CD14-positive monocyte (primary cell): ENCODE data around the gene USP31. TPM values are rescaled to one million over a fixed set of nuclear protein-coding genes. Genes with fewer than 3 reads are reported as not detected.

Source experiments
- DNase-seq, 3 donors: peaks; one replicate each; pipeline ENCODE4 v3.0.0-alpha.2; 2011 to 2022
- H2AFZ ChIP-seq: 2 replicates; pipeline ENCODE4 v1.6.0; 2012; ENCODE audit warnings: mild to moderate bottlenecking, low read depth, low read length, inconsistent platforms; ENCODE audit not compliant: insufficient read depth, poor library complexity, severe bottlenecking
- H3K27ac ChIP-seq, 2 donors: 1 replicate in 1 of 2; 2 replicates in 1 of 2; pipeline ENCODE4 v1.5.1; 2012 to 2013; ENCODE audit warnings: low read length in 2 of 2, control low read depth in 1 of 2, inconsistent platforms in 1 of 2, low read depth in 1 of 2, mild to moderate bottlenecking in 1 of 2
- H3K27me3 ChIP-seq, 2 donors: one replicate each; pipeline versions ENCODE4 v1.6.0 to v1.6.1; 2011 to 2013; ENCODE audit warnings: low read length in 2 of 2; ENCODE audit not compliant: control insufficient read depth in 2 of 2, insufficient read depth in 2 of 2
- H3K36me3 ChIP-seq, 2 donors: replicated peaks in 1 of 2; 1 replicate in 1 of 2; 2 replicates in 1 of 2; pipeline versions ENCODE4 v1.5.1 to v1.6.1; 2012 to 2013; ENCODE audit warnings: low read length in 2 of 2, control low read depth in 1 of 2, inconsistent platforms in 1 of 2, mild to moderate bottlenecking in 1 of 2; ENCODE audit not compliant: insufficient read depth in 2 of 2, control insufficient read depth in 1 of 2
- H3K4me1 ChIP-seq, 2 donors: 1 replicate in 1 of 2; 2 replicates in 1 of 2; pipeline versions ENCODE4 v1.5.1 to v1.6.1; 2012 to 2013; ENCODE audit warnings: low read length in 2 of 2, control low read depth in 1 of 2, inconsistent platforms in 1 of 2, mild to moderate bottlenecking in 1 of 2, moderate library complexity in 1 of 2; ENCODE audit not compliant: insufficient read depth in 2 of 2, control insufficient read depth in 1 of 2
- H3K4me2 ChIP-seq: replicated peaks from 2 replicates; pipeline ENCODE3; 2012; ENCODE audit warnings: low read length, moderate library complexity, mild to moderate bottlenecking; ENCODE audit not compliant: poor library complexity, severe bottlenecking; ENCODE audit errors: extremely low read depth
- H3K4me3 ChIP-seq, 3 experiments: fragments of 200-600 bp in 1 of 3; sonication (generic) in 1 of 3; replicated peaks in 1 of 3; 1 replicate in 2 of 3; 2 replicates in 1 of 3; pipeline ENCODE4 v1.5.1; 2011 to 2013; ENCODE audit warnings: low read length in 3 of 3, mild to moderate bottlenecking in 3 of 3, control low read depth in 2 of 3, low read depth in 2 of 3, inconsistent platforms in 1 of 3, moderate library complexity in 1 of 3
- H3K79me2 ChIP-seq: 2 replicates; pipeline ENCODE4 v1.6.0; 2012; ENCODE audit warnings: mild to moderate bottlenecking, control low read depth, inconsistent platforms, low read length, moderate library complexity; ENCODE audit not compliant: insufficient read depth
- H3K9ac ChIP-seq: 2 replicates; pipeline ENCODE4 v1.6.0; 2017; ENCODE audit warnings: low read length, mild to moderate bottlenecking; ENCODE audit not compliant: insufficient read depth, poor library complexity, severe bottlenecking
- H3K9me3 ChIP-seq, 2 donors: replicated peaks in 1 of 2; 1 replicate in 1 of 2; 2 replicates in 1 of 2; pipeline versions ENCODE4 v1.5.1 to v1.6.1; 2012 to 2013; ENCODE audit warnings: low read length in 2 of 2, control low read depth in 1 of 2; ENCODE audit not compliant: control insufficient read depth in 1 of 2, insufficient read depth in 1 of 2
- H4K20me1 ChIP-seq: 2 replicates; pipeline ENCODE4 v1.6.0; 2012; ENCODE audit warnings: mild to moderate bottlenecking, low read length, control low read depth, moderate library complexity; ENCODE audit not compliant: insufficient read depth
- H3K27ac Mint-ChIP-seq, 7 donors: one replicate each; pipeline ENCODE4 v1.8.0; 2020; ENCODE audit warnings: mild to moderate bottlenecking in 7 of 7, mixed read lengths in 7 of 7, moderate library complexity in 6 of 7, inconsistent platforms in 2 of 7
- H3K27me3 Mint-ChIP-seq, 3 donors: one replicate each; pipeline ENCODE4 v1.8.0; 2021 to 2022; ENCODE audit warnings: low read depth in 3 of 3, mild to moderate bottlenecking in 3 of 3, mixed read lengths in 3 of 3, moderate library complexity in 3 of 3, inconsistent platforms in 1 of 3
- H3K36me3 Mint-ChIP-seq, 2 donors: one replicate each; pipeline ENCODE4 v1.8.0; 2020; ENCODE audit warnings: mixed read lengths in 2 of 2, inconsistent platforms in 1 of 2, mild to moderate bottlenecking in 1 of 2
- H3K4me1 Mint-ChIP-seq: one replicate; pipeline ENCODE4 v1.8.0; 2020; ENCODE audit warnings: mild to moderate bottlenecking, mixed read lengths
- H3K4me3 Mint-ChIP-seq, 2 donors: one replicate each; pipeline ENCODE4 v1.8.0; 2020; ENCODE audit warnings: mild to moderate bottlenecking in 2 of 2, mixed read lengths in 2 of 2, moderate library complexity in 1 of 2
- H3K9me3 Mint-ChIP-seq, 7 donors: one replicate each; pipeline ENCODE4 v1.8.0; 2020 to 2022; ENCODE audit warnings: mixed read lengths in 7 of 7, mild to moderate bottlenecking in 6 of 7, moderate library complexity in 6 of 7, inconsistent platforms in 2 of 7
- WGBS: methylation state at CpG from one replicate; pipeline ENCODE4 v1.1.5; 2013; ENCODE audit warnings: missing lambda C conversion rate; ENCODE audit not compliant: insufficient coverage; 5-methylcytosine and 5-hydroxymethylcytosine counted together
- intact Hi-C, 2 donors: fragments of 100-400 bp; cut with micrococcal nuclease; formaldehyde crosslinking; loops; one replicate each; pipeline versions ENCODE4 v1.15.0 to v1.15.1; 2023
- polyA plus RNA-seq, 3 donors: library from polyadenylated mRNA; depleted of rRNA in 1 of 3; unstranded in 2 of 3; stranded (reverse) in 1 of 3; fragments of 300-500 nt in 2 of 3; fragments of >200 nt in 1 of 3; fragmentation: Illumina TruSeq in 2 of 3; gene quantifications; 1 replicate in 2 of 3; 2 replicates in 1 of 3; pipeline ENCODE4 v1.2.3, GENCODE V29; 2012 to 2021
- TF ChIP-seq, protein P1 (sequence below): fragments of 200-600 bp; IDR thresholded peaks from one replicate; pipeline ENCODE4 v1.8.0; 2022; ENCODE audit warnings: antibody characterized with exemption, mild to moderate bottlenecking

Gene USP31
- polyA plus RNA-seq, 3 donors, result 0.15 to 4.1 (median 0.36) TPM

DNA sequence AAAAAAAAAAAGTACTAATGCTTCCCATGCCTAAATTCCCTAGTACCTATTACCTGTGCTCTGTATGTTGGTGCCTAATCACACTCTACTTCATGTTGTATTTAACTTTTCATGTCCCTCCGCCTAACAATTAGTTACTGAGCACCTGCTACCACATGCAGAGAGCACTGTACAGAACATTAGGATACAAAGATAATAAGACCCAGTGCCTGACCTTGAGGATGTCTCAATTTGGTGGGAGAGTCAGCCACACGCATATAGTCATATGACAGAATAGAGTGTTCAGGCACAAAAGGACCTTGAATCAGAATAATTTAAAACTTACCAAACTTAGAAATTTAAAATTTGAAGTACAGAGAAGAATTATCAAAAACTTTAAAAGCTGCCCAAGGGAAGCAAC, 42.1 kb downstream of the USP31 start:
- Mint-ChIP-seq H3K27me3 (no peaks in the 10 kb centered on the region), H3K4me1 (no peaks in the 10 kb centered on the region), H3K9me3 (peaks cover 0 to 7% (median 0%) of the 10 kb centered on the region in 7 donors), H3K27ac (no peak overlapping the region), H3K36me3 (peaks cover 30 to 33% of the 10 kb centered on the region in 2 donors), H3K4me3 (no peak overlapping the region)
- Histone ChIP-seq H3K79me2 (no peaks in the 10 kb centered on the region), H3K27ac (no peak overlapping the region), H3K27me3 (no peaks in the 10 kb centered on the region), H4K20me1 (no peaks in the 10 kb centered on the region), H3K4me3 (no peak overlapping the region), H3K36me3 (peaks cover 0 to 38% of the 10 kb centered on the region in 2 donors), H3K4me1 (no peaks in the 10 kb centered on the region), H2AFZ (no peak overlapping the region), H3K4me2 (no peak overlapping the region), H3K9me3 (no peaks in the 10 kb centered on the region), H3K9ac (no peak overlapping the region)
- intact Hi-C loops, result no loop called here
- DNase-seq, result no peak
- TF ChIP-seq, protein P1, sequence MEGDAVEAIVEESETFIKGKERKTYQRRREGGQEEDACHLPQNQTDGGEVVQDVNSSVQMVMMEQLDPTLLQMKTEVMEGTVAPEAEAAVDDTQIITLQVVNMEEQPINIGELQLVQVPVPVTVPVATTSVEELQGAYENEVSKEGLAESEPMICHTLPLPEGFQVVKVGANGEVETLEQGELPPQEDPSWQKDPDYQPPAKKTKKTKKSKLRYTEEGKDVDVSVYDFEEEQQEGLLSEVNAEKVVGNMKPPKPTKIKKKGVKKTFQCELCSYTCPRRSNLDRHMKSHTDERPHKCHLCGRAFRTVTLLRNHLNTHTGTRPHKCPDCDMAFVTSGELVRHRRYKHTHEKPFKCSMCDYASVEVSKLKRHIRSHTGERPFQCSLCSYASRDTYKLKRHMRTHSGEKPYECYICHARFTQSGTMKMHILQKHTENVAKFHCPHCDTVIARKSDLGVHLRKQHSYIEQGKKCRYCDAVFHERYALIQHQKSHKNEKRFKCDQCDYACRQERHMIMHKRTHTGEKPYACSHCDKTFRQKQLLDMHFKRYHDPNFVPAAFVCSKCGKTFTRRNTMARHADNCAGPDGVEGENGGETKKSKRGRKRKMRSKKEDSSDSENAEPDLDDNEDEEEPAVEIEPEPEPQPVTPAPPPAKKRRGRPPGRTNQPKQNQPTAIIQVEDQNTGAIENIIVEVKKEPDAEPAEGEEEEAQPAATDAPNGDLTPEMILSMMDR, result no peak
- no CpG with 5 or more reads among the region's 2 CpGs for WGBS

GRCh38 chr16:23105309-23105708, 43.9 kb downstream of the USP31 start:
- Mint-ChIP-seq H3K27ac (no peak overlapping the region), H3K9me3 (peaks cover 0 to 4% (median 0%) of the 10 kb centered on the region in 7 donors), H3K36me3 (peaks cover 37 to 42% of the 10 kb centered on the region in 2 donors), H3K4me1 (no peaks in the 10 kb centered on the region), H3K4me3 (no peak overlapping the region), H3K27me3 (no peaks in the 10 kb centered on the region)
- Histone ChIP-seq H2AFZ (no peak overlapping the region), H3K9me3 (no peaks in the 10 kb centered on the region), H3K4me2 (no peak overlapping the region), H3K9ac (no peak overlapping the region), H3K27me3 (no peaks in the 10 kb centered on the region), H3K4me1 (no peaks in the 10 kb centered on the region), H4K20me1 (no peaks in the 10 kb centered on the region), H3K4me3 (no peak overlapping the region), H3K27ac (no peak overlapping the region), H3K79me2 (no peaks in the 10 kb centered on the region), H3K36me3 (peaks cover 0 to 52% of the 10 kb centered on the region in 2 donors)
- DNase-seq, result no peak
- TF ChIP-seq, protein P1, result no peak
- WGBS, result 90% methylated on average over 3 of the region's 5 CpGs
- intact Hi-C loops, result no loop called here
